ENCODE measurements around the gene GAB3.

GRCh38 chrX:154719132-154719675 lies 31.7 kb downstream of the GAB3 start:
- TF ChIP-seq CTCF (IDR thresholded peaks at IDR 0.05; ENCODE audit: low read length) (no peak), EZH2 (IDR thresholded peaks at IDR 0.05; ENCODE audit: borderline replicate concordance, low read length) (no peak)
